ENCODE measurements around the gene RBM23.
"Not testable (repeated sequence)": the region's sequence is repeated elsewhere in the genome, so short reads cannot be mapped to it uniquely, and the experiment has no call there.

DNA sequence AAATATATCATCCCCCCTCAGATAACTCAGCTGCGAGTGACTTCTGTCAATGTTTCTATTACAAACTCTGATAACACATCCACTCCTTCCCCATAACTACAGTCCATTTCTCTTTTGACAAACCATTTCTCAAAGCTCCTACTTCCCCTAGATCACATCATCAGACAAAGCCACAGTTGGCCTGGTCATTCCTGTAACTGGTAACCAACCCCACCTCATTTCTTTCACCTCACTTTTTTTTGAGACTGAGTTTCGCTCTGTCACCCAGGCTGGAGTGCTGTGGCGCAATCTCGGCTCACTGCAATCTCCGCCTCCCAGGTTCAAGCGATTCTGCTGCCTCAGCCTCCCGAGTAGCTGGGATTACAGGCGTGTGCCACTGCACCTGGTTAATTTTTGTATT, 32.8 kb upstream of the RBM23 start:
- TF ChIP-seq EP300, POLR2A (IDR thresholded peaks at IDR 0.05): not testable (repeated sequence)
- TF ChIP-seq, protein P1, sequence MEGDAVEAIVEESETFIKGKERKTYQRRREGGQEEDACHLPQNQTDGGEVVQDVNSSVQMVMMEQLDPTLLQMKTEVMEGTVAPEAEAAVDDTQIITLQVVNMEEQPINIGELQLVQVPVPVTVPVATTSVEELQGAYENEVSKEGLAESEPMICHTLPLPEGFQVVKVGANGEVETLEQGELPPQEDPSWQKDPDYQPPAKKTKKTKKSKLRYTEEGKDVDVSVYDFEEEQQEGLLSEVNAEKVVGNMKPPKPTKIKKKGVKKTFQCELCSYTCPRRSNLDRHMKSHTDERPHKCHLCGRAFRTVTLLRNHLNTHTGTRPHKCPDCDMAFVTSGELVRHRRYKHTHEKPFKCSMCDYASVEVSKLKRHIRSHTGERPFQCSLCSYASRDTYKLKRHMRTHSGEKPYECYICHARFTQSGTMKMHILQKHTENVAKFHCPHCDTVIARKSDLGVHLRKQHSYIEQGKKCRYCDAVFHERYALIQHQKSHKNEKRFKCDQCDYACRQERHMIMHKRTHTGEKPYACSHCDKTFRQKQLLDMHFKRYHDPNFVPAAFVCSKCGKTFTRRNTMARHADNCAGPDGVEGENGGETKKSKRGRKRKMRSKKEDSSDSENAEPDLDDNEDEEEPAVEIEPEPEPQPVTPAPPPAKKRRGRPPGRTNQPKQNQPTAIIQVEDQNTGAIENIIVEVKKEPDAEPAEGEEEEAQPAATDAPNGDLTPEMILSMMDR (IDR thresholded peaks at IDR 0.05), result not testable (repeated sequence)
